GM19025 (cell line): ENCODE results near the gene UBE2V1.
"Not testable (repeated sequence)": the region's sequence is repeated elsewhere in the genome, so short reads cannot be mapped to it uniquely, and the experiment has no call there.

Experiments
- ATAC-seq: cut with Tn5 transposase; IDR thresholded peaks from one replicate; pipeline ENCODE4 v1.9.1; 2021; ENCODE audit warnings: mild to moderate bottlenecking, low read depth, moderate library complexity; ENCODE audit not compliant: unreplicated experiment

Gene UBE2V1

GRCh38 chr20:50112512-50113419 lies at the start of gene UBE2V1:
UBE2V1 (minus strand) TSS chr20:50113150; CDS start chr20:50113128, 22 bp downstream.
- peak; percentile 42 for ATAC-seq

DNA sequence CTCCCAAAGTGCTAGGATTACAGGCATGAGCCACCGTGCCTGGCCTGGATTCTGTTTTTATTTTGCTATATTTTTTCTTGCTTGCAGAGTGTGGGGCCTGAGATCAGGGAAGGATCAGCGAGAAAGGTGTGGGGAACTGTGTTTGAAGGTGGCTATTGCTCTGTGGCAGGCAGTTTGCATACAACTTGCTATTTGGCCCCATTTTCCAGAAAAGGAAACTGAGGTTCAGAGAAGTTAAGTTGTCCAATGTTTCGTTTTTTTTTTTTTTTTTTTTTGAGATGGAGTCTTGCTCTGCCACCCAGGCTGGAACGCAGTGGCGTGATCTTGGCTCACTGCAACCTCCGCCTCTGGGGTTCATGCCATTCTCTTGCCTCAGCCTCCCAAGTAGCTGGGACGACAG lies 48.5 kb upstream of the UBE2V1 start:
- not testable (repeated sequence) for ATAC-seq

DNA sequence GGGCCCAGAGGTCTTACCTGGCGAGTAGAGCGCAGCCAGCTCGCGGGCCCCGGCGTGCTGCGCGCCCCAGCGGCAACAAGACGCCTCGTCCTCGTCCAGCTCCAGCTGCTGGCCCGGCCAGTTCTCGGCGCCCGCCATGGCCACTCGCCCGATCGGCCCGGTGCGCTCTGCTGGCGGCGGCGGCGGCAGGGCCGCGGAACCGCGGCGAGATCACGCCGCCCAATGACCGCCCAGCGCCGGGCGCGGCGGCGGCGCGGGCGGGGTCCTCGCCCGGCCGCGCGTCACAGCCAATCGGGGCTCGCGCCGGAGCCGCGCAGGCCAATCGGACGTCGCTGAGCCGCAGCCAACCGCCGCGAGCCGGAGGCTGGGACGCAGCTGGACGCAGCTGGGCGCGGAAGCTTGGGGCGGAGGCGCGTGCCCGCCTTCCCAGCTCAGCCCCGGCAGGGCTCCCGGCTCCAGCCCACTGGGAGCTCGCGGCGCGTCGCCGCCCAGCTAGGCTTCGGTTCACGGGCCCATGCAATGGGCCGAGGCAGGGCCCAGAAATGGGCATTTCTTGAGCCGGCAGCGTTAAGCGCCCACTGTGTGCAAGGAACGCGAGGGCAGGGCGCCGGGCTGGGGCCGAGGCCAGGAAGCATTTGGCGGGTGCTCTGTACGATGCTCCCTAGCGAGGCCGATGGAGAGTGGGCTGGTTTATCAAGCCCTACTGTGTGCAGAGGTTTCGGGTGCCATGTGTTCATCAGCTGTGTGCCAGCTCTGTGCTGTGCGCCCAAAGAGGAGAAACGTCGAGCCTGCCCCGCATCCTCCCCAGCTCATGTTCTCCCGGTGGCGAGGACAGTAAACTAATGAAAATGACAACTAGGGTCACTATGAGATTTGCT lies 40.8 kb upstream of the UBE2V1 start, which contains the start of gene PEDS1:
PEDS1 (minus strand) TSS at position 224 of the 878 bp plus-strand sequence; CDS start at position 138, 86 bp downstream.
- peak; percentile 95 for ATAC-seq

GRCh38 chr20:50153153-50153499 lies 40.2 kb upstream of the UBE2V1 start:
- no peak for ATAC-seq

DNA sequence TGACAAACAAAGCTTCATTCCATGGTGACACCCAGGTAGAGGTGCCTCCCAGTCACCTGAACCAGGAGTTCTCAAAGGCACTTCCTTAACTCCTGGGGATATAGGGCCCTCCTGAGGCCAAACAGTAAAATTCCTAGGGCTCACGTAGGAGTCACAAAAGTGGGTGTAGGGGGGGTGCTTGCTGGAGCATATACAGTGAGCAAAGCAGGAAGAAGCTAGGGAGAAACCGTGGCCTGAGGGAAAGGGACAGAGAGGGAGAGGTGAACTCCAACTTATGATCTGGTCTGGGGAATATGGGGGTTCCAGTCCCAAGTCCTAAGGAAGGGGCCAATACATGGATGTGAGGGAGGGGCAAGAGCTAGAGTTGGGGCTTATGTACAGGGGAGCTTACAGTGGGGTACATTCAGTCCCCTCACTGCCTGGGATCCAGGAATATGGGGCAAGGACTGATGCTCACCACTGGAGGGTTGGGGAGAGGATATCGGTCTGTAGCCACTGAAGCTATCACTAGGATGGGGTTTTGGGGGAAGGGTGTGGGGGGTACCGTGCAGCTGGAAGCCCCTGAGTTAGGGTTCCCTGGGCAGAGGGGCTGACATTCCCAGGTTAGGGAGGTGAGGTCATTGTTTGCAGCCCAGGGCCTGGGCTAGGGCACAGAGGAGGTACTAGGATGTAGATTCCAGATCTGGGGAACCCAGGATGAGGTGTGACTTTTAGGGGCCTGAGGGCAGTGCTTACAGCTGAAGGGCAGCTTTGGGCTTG lies 39.6 kb upstream of the UBE2V1 start:
- ATAC-seq, result no peak

- ATAC-seq, result no peak
Observed at GRCh38 chr20:50151034-50151743, 38.2 kb upstream of the UBE2V1 start.

DNA sequence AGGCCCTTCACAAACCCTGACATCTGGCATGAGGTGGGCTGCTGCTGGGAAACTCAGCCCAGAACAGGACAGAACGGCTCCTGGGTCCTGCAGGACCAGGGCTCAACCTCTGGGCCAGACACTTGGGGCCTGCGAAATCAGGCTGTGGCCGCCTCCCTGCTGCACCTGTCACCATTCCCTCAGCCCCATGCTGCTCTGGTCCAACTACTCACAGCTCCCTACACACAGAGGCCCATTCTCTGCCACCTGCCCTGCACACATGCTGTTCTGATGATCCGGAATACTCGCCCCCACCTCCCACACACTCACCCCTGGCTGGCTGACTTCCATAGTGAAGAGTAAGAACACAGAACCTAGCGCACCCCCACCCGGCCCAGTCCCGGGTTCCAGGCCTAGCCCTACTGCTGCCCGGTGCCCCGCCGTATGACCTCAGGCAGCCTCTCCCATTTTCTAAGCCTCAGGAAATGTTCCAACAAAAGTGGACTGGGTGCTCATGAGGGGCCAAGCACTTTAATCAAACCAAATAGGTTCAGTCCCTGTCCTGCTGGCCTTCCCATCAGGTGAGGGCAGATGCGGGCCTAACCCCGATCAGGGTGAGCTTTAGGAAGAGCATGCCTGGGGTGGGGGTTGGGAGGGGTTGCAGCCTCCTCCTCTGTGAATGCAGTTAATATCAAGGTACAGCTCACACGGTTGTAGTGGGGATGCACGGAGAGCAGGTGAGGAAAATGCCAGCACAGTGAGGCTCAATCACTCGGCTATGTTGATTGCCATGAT lies 36.7 kb upstream of the UBE2V1 start:
- ATAC-seq, result no peak

- ATAC-seq, result no peak
Observed at GRCh38 chr20:50146732-50147662, 34.0 kb upstream of the UBE2V1 start.

- ATAC-seq, result no peak
Observed at GRCh38 chr20:50146214-50146613, 33.3 kb upstream of the UBE2V1 start.

DNA sequence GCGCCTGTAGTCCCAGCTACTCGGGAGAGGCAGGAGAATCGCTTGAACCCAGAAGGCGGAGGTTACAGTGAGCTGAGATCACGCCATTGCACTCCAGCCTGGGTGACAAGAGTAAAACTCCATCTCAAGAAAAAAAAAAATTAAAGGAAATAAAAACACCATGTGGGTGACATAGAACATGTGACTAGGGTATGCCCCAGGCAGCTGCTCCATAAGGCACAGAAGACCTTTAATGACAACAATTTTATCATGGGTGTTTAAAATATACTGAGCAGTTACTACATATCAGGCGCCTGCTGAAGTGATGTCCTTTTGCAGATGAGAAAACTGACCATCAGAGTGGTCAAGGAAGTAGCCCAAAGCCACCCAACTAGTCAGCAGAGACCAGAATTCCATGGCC lies 32.6 kb upstream of the UBE2V1 start:
- ATAC-seq, result no peak

DNA sequence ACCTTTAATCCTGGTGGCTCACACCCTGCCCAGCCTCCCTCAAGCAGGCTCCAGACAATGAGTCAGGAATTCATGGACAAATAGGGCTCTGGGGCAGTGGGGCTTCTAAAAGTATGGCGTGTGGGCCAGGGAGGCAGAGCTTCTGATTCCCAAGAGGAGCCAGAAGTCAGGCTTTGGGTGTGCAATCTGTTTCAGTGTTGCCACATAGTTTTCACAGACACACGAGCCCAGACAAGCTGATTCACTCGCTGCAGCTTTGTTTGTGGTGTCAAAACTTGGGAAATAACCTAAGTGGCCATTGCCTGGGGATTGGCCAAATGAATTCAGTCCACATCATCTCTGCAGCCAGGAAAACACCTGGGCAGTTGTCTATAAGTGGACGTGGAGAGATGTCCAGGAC lies 31.4 kb upstream of the UBE2V1 start:
- ATAC-seq, result no peak

DNA sequence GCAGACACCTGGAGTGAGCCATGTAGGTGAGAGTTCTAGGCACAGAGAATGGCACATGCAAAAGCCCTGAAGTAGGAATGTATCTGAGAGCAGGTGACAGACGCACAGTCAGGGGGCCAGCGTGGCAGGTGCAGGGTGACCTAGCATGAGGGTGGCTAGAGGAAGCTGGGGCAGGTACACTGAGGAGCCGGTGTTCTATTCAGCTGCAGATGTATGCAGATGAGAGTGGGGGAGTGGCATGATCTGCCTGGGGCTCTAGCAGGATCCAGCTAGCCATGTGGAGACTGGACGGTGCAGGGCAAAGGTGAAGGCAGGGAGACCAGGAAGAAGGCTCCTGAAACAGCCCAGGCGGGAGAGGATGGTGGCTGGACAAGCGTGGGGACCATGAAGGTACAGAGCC lies 29.9 kb upstream of the UBE2V1 start:
- no peak for ATAC-seq

DNA sequence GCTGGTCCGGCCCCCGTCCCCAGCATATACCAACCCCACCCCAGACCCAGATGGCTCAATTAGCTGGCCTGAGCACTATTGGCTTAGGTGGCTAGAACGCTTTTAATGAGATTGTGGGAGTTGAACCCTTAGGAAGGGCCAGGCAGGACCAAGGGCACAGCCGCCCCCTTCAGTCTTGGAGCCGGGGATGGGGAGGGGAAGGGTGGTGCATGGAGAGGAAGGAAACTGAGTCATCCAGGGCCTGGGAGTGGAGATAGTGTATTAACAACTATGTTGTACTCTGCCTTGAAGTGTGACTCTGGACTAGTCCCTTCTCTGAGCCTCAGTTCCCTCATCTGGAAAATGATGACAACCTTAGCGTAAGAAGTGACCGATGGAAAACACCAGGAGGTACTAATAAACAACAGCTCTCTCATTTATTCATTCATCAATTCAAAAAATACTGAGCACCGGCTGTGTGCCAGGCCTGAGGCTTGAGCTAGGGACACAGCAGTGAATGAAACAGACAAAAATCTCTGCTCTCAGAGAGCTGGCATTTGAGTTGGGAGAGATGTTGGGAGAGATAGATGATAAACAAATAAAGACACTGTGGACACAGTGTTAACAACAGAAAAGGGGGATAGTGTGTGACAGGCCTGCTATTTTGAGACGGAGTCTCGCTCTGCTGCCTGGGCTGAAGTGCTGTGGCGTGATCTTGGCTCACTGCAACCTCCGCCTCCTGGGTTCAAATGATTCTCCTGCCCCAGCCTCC lies 29.0 kb upstream of the UBE2V1 start:
- no peak for ATAC-seq

- no peak for ATAC-seq
Observed at GRCh38 chr20:50141018-50141675, 28.2 kb upstream of the UBE2V1 start.

- ATAC-seq, result no peak
Observed at GRCh38 chr20:50140339-50140859, 27.4 kb upstream of the UBE2V1 start.

DNA sequence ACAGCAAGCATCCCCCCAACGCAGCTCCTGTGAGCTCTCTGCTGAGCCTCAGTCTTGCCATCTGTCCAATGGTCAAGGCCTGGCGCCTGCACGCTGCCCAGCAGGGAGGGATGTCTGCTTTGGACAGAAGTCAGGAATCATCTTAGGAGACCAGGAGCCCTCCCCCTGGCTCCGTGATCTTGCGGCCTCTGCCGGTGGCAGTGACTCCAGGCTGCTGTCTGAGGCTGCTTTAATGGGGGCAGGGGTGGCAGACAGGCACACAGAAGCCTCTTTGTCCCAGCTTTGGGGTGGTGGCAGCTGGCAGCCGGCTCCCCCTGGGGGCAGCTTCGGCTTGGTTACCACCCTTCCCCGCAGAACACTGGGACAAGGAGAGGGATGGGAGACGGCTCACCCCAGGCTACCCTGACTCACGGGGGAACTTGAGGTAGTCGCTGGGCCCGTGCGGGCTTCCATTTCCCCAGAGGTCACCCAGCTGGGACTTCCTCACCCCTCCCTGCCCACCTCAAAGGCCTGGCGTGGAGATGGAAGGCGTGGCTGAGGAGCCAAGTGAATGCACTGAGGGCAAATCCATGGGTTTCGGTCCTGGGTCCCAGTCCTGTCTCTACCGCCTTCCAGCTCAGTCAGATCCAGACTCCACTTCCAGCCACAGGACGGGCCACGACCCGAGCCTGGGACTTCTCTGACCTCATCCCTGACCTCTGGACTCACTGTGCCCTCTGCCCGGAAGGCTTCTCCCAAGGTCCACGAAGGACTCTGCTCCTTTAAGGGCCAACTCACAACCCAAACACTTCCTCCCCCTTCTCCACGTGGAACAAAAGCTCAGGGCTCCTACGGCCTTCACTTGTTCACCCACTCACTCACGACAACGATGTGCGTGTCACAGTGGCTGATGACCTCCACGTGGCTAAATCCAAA lies 25.8 kb upstream of the UBE2V1 start:
- no peak for ATAC-seq
